Fibroblast of skin of left quadriceps (primary cell): ENCODE measurements around the gene NFIA.
A peak's percentile ranks its signal among the peaks of the same experiment; 100 is the strongest.

Source experiments
- DNase-seq, 2 experiments: peaks; one replicate each; pipeline ENCODE4 v3.0.0-alpha.2; 2013; ENCODE audit warnings: low read depth in 2 of 2

Gene NFIA

GRCh38 chr1:61432616-61433388 lies 350.4 kb downstream of the NFIA start:
- no peak for DNase-seq

- DNase-seq = no peak
Measured at GRCh38 chr1:61433646-61434045, 351.3 kb downstream of the NFIA start.

- DNase-seq = no peak
Measured at GRCh38 chr1:61434276-61434675, 351.9 kb downstream of the NFIA start.

- no peak for DNase-seq
Measured at GRCh38 chr1:61435226-61435625, 352.9 kb downstream of the NFIA start.

DNA sequence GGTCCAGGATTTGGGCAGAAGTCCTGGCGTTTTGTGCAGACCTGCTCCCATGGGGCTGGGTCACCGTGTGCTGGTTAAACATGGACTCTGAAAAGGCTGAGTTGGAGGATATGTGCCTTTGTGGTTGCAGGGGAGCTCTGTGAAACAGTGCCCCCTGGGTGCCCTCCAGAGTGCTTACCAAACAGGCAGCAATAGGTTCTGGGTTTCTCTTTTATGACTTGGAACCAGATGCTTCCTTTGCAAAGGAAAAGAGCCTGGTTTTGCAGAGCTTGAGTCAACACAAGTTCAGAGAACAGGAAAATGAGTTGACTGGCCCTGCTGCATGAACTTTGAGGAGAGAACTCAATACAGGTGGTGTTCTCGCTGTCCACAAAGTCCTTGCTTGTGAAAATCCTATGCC lies 353.7 kb downstream of the NFIA start:
- no peak for DNase-seq

DNA sequence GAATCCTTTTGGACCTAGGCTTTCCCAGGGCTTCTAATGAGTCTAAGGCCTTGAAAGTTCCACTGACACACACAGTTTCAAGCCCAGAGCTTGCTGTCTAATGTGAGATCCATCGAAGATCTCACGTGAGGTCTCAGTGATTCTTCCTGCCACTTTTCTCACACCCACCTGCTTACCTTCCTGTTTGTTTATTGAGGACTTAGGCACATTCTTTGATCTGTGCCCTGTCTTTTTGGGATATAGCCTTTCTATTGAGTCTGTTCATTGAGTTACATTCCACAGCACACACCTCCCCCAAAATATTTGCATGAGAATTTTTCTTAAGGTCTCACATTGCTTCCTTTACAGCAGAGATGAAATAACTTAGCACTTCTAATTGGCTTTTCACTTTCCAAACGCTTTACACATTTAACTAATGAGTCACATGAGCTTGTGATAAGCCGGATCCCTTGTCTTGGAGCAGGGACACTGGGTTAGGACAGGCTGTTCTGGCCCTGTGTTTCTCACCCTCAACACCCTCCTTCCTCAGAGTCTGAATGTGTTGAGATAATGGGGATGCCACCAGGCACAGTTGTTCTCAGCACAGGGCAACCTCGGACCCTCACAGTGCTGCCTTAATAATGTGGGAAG lies 354.2 kb downstream of the NFIA start:
- DNase-seq = no peak

GRCh38 chr1:61439234-61439633 lies 356.9 kb downstream of the NFIA start:
- DNase-seq = no peak

DNA sequence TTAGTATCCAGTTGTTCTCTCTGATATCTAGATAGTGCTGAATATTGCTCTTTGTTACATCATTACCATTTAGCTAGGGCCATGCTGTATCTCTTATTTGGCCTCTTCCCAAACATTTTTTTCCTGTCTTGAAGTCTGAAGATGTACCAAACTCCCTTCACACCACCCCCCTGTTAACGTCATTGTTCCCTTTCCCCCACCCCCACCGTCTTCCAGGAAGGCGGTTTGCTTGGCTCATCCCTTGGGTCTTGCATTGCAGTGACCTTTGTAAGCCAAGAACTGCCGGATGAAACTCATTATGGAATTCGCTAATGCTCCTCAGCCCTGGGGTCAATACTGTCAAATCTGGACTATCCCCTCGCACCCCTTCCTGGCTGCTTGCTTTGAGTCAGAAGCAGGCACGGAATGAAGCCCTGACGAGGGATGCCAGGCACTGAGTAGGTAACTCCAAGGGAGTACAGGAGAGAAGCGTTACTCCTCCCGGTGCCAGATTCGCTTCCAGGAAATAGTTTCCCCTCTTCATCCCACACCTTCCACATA lies 359.4 kb downstream of the NFIA start:
- DNase-seq = peak in 1 of 2 experiments; percentile 32

DNA sequence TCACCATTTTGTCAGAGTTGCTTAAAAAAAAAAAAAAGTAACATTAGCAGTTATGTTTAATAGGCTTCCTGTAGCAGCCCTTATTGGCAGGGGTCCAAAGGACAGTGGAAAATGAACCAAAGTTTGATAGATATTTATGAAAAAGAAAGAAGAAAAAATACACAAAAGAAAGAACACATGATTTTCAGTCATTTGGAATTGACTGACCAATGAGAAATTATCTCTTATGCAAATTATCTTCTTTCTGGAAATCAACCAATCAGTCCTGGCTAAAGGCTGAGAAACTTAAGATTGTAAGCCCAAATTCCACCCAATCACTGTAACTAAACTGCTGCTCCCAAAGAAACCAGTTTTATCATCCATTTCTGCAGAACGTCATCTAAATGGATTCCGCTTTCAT lies 360.2 kb downstream of the NFIA start:
- DNase-seq = no peak

DNA sequence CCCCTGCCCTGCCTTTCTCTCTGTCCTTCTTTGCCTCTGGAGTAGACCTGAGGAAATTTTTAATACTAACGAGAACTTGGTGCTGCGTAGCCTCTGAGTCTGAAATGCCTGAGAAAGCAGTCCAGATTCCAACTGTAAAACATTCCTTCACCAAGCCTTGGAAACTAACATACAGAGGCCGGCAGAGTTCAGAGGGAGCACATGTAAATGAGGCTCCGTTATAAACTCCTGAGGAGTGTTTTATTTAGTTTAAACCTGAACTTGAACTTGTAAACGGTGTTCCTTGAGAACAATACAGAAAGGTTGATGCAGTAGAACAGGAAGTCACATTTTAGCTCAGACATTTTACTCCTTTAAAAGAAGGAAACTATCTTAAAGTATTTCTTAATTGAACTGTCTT lies 361.9 kb downstream of the NFIA start:
- no peak for DNase-seq

DNA sequence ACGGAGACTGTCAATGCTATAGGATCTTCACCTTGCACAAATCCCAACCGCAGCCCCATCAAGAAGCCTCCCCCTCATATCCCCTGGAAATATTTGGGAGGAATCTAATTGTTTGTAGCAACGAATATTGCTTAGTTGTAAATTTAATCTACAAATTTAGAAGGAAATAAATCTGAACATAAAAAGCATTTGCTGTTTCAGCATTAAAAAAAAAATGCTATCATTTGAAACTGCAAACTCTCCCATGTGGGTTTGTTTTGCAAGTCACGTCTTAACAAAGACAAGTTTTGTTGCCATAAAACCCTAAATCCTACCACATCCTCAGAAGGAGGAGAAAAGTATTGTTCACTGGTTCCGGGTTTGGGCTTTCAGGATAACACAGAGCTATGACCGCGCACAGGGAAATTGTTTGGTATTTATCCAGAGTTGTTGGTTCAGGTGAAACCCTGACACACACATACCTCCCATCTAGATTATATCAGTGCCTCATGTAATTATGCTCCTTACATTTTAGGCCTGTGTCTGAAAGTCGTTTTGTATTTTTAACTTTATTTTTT lies 363.0 kb downstream of the NFIA start:
- DNase-seq = no peak

GRCh38 chr1:61446531-61446991 lies 364.2 kb downstream of the NFIA start:
- no peak for DNase-seq

DNA sequence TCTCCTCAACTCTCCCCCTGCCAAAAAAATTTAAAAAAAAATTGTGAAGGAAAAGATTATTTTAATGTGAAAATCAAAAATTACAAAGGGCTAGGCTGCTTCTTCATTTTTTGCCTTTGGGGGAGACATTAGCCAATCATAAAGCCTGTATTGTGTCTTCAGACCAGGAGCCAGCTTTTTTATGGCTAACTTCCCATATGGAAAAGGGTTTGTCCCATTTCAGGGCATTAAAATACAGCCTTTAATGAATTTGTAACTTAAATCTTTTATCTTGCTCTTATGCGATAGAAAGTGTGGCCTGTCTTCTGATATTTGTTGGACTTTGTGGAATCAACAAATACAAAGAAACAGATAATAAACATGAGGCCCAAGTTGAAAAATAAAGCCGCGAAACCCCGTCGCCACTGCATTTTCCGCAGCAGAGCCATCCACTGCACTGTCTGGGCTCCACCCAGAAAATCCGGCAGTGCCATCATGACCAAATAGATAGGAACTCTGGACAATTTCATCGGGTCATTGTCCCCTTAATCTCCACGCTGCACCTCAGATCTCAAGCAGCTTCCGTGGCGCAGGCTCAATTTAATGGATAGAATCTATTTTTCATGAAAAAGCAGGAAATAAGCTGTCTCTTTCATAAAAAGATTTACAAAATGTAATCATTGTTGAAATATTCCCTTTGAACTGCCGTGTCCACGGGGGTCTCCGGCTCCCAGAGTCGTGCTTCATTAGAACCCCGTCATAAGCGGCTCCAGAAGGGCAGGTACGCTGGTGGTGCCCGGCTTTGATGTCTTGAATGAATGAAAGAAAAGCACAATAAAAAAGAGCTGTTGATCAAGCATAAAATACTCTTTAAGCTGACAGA lies 365.0 kb downstream of the NFIA start:
- no peak for DNase-seq

- no peak for DNase-seq
Measured at GRCh38 chr1:61447968-61448430, 365.6 kb downstream of the NFIA start.

- peak; percentile 82 to 86 for DNase-seq
Measured at GRCh38 chr1:61448914-61449313, 366.6 kb downstream of the NFIA start.

DNA sequence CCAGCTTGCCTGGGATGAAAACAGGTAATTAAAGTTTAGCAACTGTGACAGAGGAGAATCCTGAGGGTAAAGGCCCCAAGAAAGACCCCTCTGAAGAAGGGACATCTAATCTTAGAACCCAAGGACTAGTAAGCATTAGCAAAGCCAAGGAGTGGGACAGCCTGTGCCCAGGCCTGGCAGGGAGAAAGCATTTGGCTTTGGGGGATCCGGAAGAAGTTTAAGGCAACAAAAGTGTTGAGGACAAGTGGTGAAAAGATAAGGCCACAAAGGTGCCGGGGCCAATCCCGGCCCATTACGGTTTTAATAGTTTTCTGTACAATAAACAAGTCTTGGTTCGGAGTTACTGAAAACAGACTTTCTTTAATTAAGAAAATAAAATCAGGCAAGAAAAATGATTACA lies 367.0 kb downstream of the NFIA start:
- DNase-seq = no peak

- DNase-seq = no peak
Measured at GRCh38 chr1:61450454-61450853, 368.1 kb downstream of the NFIA start.

DNA sequence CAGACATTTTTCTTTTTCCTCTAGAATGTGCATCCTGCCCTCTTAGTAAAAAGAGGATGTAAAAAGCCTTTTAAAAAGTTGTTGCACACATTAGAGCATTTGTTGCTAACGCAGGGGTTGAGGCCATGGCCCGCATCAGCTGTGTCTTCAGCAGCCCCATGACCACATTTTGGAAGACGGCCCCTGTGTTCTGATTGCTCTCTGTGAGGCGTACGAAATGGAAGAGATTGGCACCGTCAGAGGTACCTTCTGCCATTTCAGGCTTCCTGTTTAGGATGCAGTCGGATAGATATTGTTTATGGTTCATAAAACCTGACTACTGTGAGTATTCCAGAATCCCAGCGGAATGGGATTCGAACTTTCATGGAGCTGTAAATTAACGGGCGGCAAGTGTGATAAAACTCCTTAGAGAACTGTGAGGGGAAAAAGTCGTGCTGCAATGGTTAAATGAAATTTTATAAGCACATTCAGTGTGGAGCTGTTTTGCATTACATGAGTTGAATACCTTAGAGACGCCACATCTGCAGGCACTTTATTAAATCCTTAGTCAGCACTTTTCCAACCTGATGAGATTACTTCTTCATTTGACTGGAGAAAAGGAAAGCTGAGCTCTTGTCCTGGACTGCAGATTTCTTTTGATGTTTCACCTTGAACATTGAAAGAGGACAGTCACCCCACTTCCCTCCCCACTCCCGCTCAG lies 368.7 kb downstream of the NFIA start:
- DNase-seq = no peak

GRCh38 chr1:61451572-61451968 lies 369.2 kb downstream of the NFIA start:
- DNase-seq = no peak

GRCh38 chr1:61452176-61453035 lies 370.0 kb downstream of the NFIA start:
- peak in 1 of 2 experiments; percentile 44 for DNase-seq
